T-helper 1 cell treated with Interleukin-12 subunit alpha and Interleukin-12 subunit beta and Interleukin-4 antibody, amounts not matched to agents 30 μg/mL and 1 μg/mL, for 36 hours (primary cell): ENCODE data around the gene LTBP1.
"Not testable (repeated sequence)": the region's sequence is repeated elsewhere in the genome, so short reads cannot be mapped to it uniquely, and the experiment has no call there.

ENCODE experiments used
- H3K27ac Mint-ChIP-seq: one replicate; pipeline ENCODE4 v1.8.0; 2021; ENCODE audit warnings: mild to moderate bottlenecking, mixed read lengths
- H3K27me3 Mint-ChIP-seq: one replicate; pipeline ENCODE4 v1.8.0; 2021; ENCODE audit warnings: low read depth, mixed read lengths
- H3K36me3 Mint-ChIP-seq: one replicate; pipeline ENCODE4 v1.8.0; 2021; ENCODE audit warnings: low read depth, mixed read lengths
- H3K4me1 Mint-ChIP-seq: one replicate; pipeline ENCODE4 v1.8.0; 2021; ENCODE audit warnings: low read depth, mixed read lengths
- H3K4me3 Mint-ChIP-seq: one replicate; pipeline ENCODE4 v1.8.0; 2021; ENCODE audit warnings: mild to moderate bottlenecking, moderate library complexity, mixed read lengths
- H3K9me3 Mint-ChIP-seq: one replicate; pipeline ENCODE4 v1.8.0; 2021; ENCODE audit warnings: mixed read lengths

The LTBP1 gene

DNA sequence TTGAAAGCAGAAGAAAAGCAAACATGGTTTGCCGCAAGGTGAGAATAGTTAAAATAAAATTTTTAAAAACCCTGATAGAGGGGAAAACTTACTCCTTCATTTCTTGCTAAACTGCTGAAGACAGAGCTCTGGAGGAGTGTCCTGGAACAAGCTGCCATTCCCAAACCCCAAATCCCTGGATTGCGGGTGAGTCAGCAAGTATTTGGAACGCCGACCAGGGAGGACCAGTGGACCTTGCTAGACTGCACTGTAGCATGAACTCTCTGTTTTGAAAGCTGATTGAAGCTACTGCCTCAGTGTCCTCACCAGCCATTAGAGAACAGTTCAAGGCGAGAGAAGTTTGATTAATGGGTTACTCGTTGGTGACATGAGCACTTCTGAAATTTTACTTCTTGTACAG lies 430.3 kb downstream of the LTBP1 start:
- Mint-ChIP-seq H3K9me3 (no peaks in the 10 kb centered on the region), H3K36me3 (no peaks in the 10 kb centered on the region), H3K4me3 (no peak overlapping the region), H3K27me3 (peaks cover 7% of the 10 kb centered on the region), H3K4me1 (no peaks in the 10 kb centered on the region), H3K27ac (no peak overlapping the region)

DNA sequence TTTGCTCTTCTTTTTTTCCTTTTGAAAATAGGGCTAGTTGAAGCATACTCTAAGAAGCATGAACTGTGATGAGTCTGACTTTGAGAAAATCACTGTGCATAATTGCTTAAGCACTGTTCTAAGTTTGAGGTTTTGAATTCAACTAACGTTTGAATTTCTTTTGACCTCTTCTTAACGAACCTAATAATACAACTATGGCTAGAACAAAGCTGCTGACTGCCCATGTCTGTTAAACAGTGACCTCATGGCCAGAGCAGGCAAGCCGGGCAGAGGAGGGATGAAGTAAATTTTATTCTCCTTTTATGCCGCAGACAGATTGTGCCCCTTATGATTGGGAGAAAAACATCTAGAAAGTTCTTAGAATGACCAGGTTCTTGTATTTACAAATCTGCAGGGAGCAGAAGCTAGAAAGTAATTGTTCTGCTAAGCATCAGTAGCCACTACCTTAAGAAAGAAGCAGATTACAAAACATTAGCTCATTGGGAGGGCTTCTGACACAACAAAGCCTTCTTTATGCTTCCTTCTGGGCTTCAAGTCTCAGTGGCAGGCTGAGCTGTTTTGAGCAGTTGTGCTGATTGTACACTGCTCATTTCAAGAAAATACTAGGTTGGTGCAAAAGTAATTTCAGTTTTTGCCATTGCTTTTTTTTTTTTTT lies 431.9 kb downstream of the LTBP1 start:
- no peak overlapping the region for H3K4me3 Mint-ChIP-seq
- no peaks in the 10 kb centered on the region for H3K36me3 Mint-ChIP-seq
- no peaks in the 10 kb centered on the region for H3K4me1 Mint-ChIP-seq
- no peaks in the 10 kb centered on the region for H3K9me3 Mint-ChIP-seq
- H3K27ac Mint-ChIP-seq, result no peak overlapping the region
- H3K27me3 Mint-ChIP-seq, result peaks cover 10% of the 10 kb centered on the region

DNA sequence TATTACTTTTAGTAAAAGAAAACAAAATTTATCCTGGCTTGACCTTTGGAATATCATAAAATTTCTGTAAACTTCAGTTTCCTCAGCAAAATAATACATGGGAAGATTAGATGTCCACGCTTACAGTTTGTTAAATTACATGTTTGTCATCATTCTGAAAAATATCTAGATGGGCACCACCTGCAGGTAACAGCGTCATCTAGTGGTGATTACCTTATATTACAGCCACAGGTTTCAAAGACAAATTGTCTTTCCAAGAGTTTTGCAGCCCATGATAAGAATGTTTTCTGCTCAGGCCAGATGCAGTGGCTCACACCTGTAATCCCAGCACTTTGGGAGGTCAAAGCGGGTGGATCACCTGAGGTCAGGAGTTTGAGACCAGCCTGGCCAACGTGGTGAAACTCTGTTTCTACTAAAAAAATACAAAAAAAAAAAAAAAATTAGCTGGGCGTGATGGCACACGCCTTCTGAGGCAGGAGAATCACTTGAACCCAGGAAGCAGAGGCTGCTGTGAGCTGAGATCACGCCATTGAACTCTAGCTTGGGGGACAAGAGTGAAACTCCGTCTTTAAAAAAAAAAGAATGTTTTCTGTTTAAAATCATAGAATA lies 433.4 kb downstream of the LTBP1 start:
- Mint-ChIP-seq H3K4me1 (no peaks in the 10 kb centered on the region), H3K4me3 (no peak overlapping the region), H3K27me3 (peaks cover 10% of the 10 kb centered on the region), H3K36me3 (no peaks in the 10 kb centered on the region), H3K27ac (no peak overlapping the region), H3K9me3 (no peaks in the 10 kb centered on the region)

DNA sequence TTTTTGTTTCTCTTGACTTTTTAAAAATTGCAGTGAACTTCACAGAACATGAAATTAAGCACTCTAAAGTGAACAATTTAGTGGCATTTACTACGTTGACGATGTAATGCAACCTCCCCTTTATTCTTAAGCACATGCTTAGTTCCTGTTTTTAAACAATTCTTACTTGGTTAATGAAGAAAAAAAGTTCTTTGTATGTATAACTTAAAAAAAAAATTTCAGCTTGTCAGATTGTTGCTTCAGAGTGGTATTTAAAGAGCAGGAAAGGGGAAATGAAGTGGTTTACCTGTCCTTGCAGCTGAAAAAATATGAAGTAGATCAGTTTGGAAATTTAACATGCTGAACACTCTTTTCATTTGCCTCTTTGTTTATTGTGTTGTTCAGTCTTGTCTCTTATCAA lies 434.0 kb downstream of the LTBP1 start:
- Mint-ChIP-seq H3K9me3 (no peaks in the 10 kb centered on the region), H3K27ac (no peak overlapping the region), H3K4me3 (no peak overlapping the region), H3K36me3 (no peaks in the 10 kb centered on the region), H3K27me3 (peaks cover 10% of the 10 kb centered on the region), H3K4me1 (no peaks in the 10 kb centered on the region)

DNA sequence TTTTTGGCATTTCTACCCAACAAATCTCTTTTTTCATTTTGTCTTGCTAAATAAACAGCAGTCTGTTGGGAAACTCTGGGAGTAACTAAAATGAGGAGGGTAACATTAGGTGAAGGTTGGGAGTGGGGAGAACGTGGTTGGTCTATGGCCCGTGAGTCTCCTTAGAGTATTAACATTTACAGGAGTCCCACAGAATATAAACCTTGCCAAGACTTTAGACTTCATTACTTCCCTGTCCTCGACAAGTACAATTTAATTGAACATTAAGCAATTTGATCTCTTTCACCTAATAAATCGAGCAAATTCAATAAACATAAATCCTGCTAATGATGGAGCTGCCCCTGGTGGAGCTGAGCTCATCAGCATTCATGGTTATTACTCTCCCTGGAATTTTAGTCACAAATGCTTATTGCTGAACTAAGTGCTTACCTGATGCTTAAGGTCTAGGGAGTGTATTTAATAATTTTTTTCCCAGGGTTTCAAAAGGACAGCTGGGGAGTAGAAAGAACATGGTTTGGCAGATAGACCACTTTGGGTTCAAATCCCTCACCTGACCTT lies 434.6 kb downstream of the LTBP1 start:
- H3K36me3 Mint-ChIP-seq, result no peaks in the 10 kb centered on the region
- peaks cover 10% of the 10 kb centered on the region for H3K27me3 Mint-ChIP-seq
- H3K4me1 Mint-ChIP-seq, result no peaks in the 10 kb centered on the region
- H3K9me3 Mint-ChIP-seq, result no peaks in the 10 kb centered on the region
- H3K4me3 Mint-ChIP-seq, result no peak overlapping the region
- no peak overlapping the region for H3K27ac Mint-ChIP-seq

DNA sequence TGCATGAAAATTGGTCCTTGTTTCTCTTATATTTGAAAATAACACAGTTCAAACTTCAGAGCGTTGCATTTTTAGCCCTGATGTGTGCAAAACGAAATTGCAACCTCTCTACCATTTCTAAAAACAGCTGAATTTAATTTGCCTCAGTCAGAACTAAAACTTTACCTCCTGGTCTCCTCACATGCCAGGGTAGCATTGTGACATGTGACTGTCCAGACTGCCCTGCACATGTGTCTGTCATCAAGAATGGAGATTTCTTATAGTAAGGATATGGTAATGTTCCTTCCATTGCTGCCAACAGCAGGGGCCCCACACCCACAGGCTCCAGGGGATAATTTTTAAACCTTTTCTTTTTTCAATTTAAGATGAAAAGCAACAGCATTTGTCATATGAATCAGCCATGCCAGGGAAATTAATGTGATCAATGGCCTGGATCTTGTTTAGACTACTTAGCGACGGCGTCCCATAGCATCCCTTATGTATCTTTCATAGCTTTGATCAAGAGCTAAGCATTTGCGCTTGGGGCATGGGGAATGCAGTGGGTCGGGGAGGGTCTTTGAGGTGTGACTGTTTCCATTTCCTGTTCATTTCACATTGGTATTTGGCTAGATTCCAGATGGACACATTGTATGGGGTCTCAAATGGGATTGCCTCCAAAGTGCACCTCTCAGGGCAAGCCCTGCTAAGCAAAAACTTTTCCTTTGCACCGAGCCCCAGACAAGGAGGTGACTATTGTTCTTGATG lies 437.3 kb downstream of the LTBP1 start:
- Mint-ChIP-seq H3K4me3 (no peak overlapping the region), H3K27ac (no peak overlapping the region), H3K36me3 (no peaks in the 10 kb centered on the region), H3K27me3 (peaks cover 10% of the 10 kb centered on the region), H3K9me3 (no peaks in the 10 kb centered on the region), H3K4me1 (no peaks in the 10 kb centered on the region)

DNA sequence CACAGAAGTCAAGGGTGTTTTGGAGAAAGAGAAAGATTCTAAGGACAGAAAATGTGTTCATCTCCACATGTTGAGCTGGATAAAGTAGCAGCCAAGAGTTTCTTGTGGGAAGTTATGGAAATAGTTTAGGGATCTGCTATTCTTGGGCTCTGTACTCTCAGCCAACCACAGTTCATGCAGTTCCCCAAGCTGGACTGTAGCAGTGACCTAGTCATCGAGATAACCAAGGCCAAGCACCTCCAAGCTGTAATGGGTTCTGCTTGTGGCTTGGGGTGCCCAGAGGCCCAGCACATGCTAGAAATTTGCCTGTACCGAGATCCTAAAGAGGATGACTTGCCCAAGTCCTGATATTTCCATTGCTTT lies 437.8 kb downstream of the LTBP1 start:
- Mint-ChIP-seq H3K4me3 (no peak overlapping the region), H3K36me3 (no peaks in the 10 kb centered on the region), H3K27ac (no peak overlapping the region), H3K9me3 (no peaks in the 10 kb centered on the region), H3K4me1 (no peaks in the 10 kb centered on the region), H3K27me3 (peaks cover 10% of the 10 kb centered on the region)

DNA sequence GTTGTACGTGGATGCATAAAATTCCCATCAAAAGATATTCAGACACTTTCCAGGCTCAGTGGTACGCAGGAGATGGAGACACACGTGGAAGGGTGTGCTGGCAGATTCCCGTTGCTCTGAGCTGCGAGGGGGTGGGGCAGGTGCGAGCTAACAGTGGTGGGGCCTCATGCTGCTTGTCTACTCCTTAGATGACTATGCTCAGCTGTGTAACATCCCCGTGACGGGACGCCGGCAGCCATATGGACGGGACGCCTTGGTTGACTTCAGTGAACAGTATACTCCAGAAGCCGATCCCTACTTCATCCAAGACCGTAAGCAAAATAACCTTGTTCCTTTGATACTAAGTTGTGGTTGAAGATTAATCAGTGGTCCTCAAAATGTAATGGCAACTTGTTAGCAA lies 442.2 kb downstream of the LTBP1 start:
- H3K36me3 Mint-ChIP-seq, result no peaks in the 10 kb centered on the region
- no peak overlapping the region for H3K27ac Mint-ChIP-seq
- no peak overlapping the region for H3K4me3 Mint-ChIP-seq
- no peaks in the 10 kb centered on the region for H3K9me3 Mint-ChIP-seq
- H3K4me1 Mint-ChIP-seq, result no peaks in the 10 kb centered on the region
- H3K27me3 Mint-ChIP-seq, result no peaks in the 10 kb centered on the region

DNA sequence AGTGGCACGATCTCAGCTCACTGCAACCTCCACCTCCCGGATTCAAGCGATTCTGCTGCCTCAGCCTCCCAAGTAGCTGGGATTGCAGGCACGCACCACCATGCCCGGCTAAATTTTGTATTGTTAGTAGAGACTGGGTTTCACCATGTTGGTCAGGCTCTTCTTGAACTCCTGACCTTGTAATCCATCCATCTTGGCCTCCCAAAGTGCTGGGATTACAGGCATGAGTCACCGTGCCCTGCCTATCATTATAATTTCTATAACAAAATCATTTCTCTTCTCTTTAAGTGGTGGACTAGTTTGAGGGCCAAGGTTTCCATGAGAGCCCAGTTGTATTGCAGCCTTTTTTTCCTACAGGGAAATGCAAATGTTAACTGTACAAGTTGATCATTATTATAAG lies 442.9 kb downstream of the LTBP1 start:
- H3K4me1 Mint-ChIP-seq, H3K9me3 Mint-ChIP-seq, H3K36me3 Mint-ChIP-seq, H3K27me3 Mint-ChIP-seq, H3K4me3 Mint-ChIP-seq, H3K27ac Mint-ChIP-seq: not testable (repeated sequence)

DNA sequence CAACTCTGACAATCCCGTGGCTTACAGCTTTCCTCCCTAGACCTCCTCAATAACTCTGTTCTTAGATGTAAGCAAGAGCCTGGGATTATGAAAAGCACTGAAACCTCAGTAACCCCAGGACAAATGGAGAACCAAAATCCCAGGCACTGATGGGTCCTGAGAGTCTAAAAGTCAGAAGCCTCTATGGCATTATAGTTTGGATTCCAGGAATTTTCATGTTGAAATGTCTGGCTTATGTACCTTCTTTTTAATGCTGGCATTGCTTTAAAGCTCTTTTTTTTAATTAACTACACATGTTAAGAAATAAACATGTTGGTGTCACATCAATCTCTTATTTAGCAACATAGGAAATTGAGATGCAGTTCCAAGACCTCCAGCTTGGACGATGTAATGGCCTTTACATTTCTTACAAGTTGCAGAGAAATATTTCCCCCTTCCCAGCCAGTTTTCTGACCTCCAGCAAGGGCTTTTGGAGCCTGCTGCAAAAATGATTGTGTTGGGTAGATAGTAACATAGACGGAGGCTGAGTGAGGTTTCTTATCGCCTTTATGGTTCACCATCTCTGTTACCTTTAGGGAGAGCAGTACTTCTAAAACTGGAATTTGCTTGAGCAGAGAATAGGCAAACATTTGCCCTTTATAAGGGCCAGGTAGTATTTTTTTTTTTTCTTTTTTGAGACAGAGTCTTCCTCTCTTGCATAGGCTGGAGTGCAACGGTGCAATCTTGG lies 444.9 kb downstream of the LTBP1 start:
- no peaks in the 10 kb centered on the region for H3K9me3 Mint-ChIP-seq
- no peaks in the 10 kb centered on the region for H3K27me3 Mint-ChIP-seq
- H3K4me1 Mint-ChIP-seq, result no peaks in the 10 kb centered on the region
- no peak overlapping the region for H3K4me3 Mint-ChIP-seq
- H3K27ac Mint-ChIP-seq, result no peak overlapping the region
- no peaks in the 10 kb centered on the region for H3K36me3 Mint-ChIP-seq

DNA sequence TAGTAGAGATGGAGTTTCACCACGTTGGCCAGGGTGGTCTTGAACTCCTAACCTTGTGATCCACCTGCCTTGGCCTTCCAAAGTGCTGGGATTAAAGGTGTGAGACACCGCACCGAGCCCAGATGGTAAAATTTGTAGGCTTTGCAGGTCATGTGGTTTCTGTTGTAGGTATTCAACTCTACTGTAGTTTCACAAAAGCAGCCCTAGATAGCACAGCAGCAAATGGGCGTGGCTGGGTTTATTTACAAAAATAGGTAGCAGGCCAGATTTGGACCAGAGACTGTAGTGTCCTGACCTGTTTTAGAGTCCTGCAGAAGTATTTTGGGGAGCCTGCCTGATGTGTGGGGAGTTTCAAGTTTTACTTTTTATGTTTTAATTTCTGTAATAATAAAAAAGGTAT lies 445.6 kb downstream of the LTBP1 start:
- Mint-ChIP-seq H3K9me3 (no peaks in the 10 kb centered on the region), H3K27ac (no peak overlapping the region), H3K4me3 (no peak overlapping the region), H3K4me1 (no peaks in the 10 kb centered on the region), H3K36me3 (no peaks in the 10 kb centered on the region), H3K27me3 (no peaks in the 10 kb centered on the region)

DNA sequence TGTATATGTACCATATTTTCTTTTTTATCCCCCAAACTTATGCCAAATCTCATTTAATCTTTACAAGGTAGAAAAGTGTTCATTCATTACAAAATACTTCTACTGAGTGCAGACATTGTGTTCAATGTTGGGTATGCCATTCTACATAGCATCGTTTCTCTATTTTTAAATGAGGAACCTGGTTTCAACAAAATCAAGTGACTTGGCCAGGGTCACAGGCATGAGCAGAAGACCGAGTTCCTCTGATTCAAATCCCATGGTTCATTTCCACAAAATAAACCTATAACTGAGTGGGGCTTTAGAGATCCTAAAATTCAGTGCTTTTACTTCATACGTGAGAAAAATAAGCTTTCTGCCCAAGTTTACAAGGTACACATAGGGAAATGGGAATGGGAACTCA lies 448.3 kb downstream of the LTBP1 start:
- H3K4me1 Mint-ChIP-seq, result no peaks in the 10 kb centered on the region
- H3K27me3 Mint-ChIP-seq, result no peaks in the 10 kb centered on the region

DNA sequence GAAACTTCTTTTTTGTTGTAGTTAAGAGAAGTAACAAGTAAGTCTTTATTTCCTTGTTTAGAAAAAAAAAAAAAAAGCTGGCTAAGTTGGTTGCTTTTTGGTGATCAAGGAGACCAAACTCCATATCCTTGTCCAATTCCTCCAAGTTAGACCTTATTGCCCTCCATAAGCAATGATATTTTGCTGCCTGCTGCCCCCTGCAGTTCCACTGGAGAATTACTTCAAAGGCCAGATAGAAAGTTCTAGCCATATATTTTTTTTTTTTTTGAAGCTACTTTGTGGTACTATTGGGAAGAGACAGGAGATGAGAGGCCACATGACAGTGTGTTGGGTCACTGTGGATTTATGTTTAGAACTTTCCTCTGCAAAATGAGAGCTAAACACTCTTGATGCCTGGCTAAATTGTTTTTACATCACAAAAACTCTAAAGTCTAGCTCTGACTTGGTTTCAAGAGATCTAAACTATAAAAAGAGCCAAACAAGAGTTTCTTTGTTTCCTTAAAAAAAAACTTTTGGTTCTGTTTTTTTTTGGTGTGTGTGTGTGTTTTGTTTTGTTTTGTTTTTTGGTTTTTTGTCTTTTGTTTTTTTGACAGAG lies 449.0 kb downstream of the LTBP1 start:
- Mint-ChIP-seq H3K4me3 (no peak overlapping the region), H3K27me3 (no peaks in the 10 kb centered on the region), H3K27ac (no peak overlapping the region), H3K36me3 (no peaks in the 10 kb centered on the region), H3K9me3 (no peaks in the 10 kb centered on the region), H3K4me1 (no peaks in the 10 kb centered on the region)

More for the DNA sequence above, 448.3 kb downstream of the LTBP1 start:
- H3K4me3 Mint-ChIP-seq, result no peak overlapping the region
- no peaks in the 10 kb centered on the region for H3K36me3 Mint-ChIP-seq
- no peaks in the 10 kb centered on the region for H3K9me3 Mint-ChIP-seq
- H3K27ac Mint-ChIP-seq, result no peak overlapping the region

DNA sequence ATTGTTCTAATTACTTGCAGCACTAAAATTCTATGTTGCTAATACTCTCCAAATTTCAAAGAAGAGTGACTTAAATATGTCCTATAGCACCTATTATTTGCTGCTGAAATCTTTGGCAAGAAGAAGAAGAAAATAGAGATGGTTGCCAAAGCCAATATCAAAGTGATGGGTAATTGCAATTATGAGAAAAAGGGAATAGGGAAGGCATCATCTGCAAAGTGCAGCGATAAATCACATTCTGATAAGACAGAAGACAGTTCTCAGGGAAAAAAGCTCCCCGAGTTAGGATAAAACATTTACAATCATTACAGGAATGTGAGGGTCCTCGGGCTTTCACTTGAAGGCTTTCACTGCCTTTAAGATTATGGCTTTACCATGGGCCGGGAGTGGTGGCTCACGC lies 457.6 kb downstream of the LTBP1 start:
- Mint-ChIP-seq H3K27me3 (peaks cover 8% of the 10 kb centered on the region), H3K4me3 (no peak overlapping the region), H3K36me3 (no peaks in the 10 kb centered on the region), H3K4me1 (no peaks in the 10 kb centered on the region), H3K27ac (no peak overlapping the region), H3K9me3 (no peaks in the 10 kb centered on the region)
